Adrenal gland (tissue), 12 donors: ENCODE data around the gene RELL2. TPM values are rescaled to one million over a fixed set of nuclear protein-coding genes. Genes with fewer than 3 reads are reported as not detected.
"Not testable (repeated sequence)": the region's sequence is repeated elsewhere in the genome, so short reads cannot be mapped to it uniquely, and the experiment has no call there.

Experiments used
- DNase-seq, 7 donors: peaks; one replicate each; pipeline ENCODE4 v3.0.0-alpha.2; 2019 to 2020
- H3K27ac ChIP-seq, 5 donors: fragments of 200-600 bp; sonication (generic) in 4 of 5; 1 replicate in 3 of 5; 2 replicates in 2 of 5; pipeline versions ENCODE4 v1.5.1 to v1.8.0; 2016 to 2020; ENCODE audit warnings: mild to moderate bottlenecking in 1 of 5
- H3K27me3 ChIP-seq: fragments of 200-600 bp; 2 replicates; pipeline ENCODE4 v1.8.0; 2021
- H3K36me3 ChIP-seq, 2 donors: fragments of 200-600 bp; replicated peaks in 1 of 2; 1 replicate in 1 of 2; 2 replicates in 1 of 2; pipeline versions ENCODE4 v1.5.1 to v1.8.0; 2018 to 2022
- H3K4me1 ChIP-seq, 2 donors: fragments of 200-600 bp; replicated peaks in 1 of 2; 1 replicate in 1 of 2; 2 replicates in 1 of 2; pipeline versions ENCODE4 v1.5.1 to v1.8.0; 2018 to 2021
- H3K4me3 ChIP-seq, 4 donors: fragments of 200-600 bp; sonication (generic) in 3 of 4; one replicate each; pipeline ENCODE4 v1.5.1; 2016 to 2018
- H3K9me3 ChIP-seq, 3 donors: fragments of 200-600 bp; sonication (generic) in 1 of 3; replicated peaks in 1 of 3; 1 replicate in 2 of 3; 2 replicates in 1 of 3; pipeline versions ENCODE4 v1.5.1 to v1.8.0; 2016 to 2021
- POLR2A ChIP-seq, 2 donors: fragments of 450-650 bp; IDR thresholded peaks; one replicate each; pipeline ENCODE4 v1.6.1; 2017; ENCODE audit warnings: antibody characterized with exemption in 2 of 2, mild to moderate bottlenecking in 2 of 2, moderate library complexity in 1 of 2
- WGBS, 4 donors: extraction: QIAGEN DNeasy Blood & Tissue Kit in 2 of 4; methylation state at CpG; one replicate each; pipeline versions ENCODE4 v1.1.5 to v1.1.7; 2013 to 2017; 5-methylcytosine and 5-hydroxymethylcytosine counted together
- intact Hi-C, 2 donors: fragments of 100-400 bp; cut with DNase I; formaldehyde crosslinking; loops; one replicate each; pipeline versions ENCODE4 v1.14.1 to v1.15.0; 2022 to 2023
- polyA plus RNA-seq, 3 donors: library from polyadenylated mRNA; stranded (reverse); fragments of 200-250 nt in 2 of 3; fragments of 350-450 nt in 1 of 3; fragmentation: Illumina TruSeq in 1 of 3; extraction: RNeasy Lipid Tissue Mini Kit (QIAGEN cat#74804) in 1 of 3; gene quantifications; one replicate each; pipeline ENCODE4 v1.2.3, GENCODE V29; 2013 to 2014
- total RNA-seq, 9 donors: library from RNA; depleted of rRNA in 4 of 9; stranded (reverse); fragments of >200 nt in 4 of 9; fragments of 120-200 nt in 1 of 9; fragmentation: NEBNext Ultra II Directional in 1 of 9; extraction: Animal tissue kit (Norgen Biotek cat#: 25700) in 1 of 9; gene quantifications; one replicate each; pipeline versions ENCODE4 v1.1.0 to v1.2.4, GENCODE V29; 2013 to 2023
- TF ChIP-seq, protein P1 (sequence below), 6 experiments: fragments of 450-650 bp in 4 of 6; fragments of 200-600 bp in 2 of 6; sonication (generic) in 1 of 6; IDR thresholded peaks; 1 replicate in 5 of 6; 2 replicates in 1 of 6; pipeline versions ENCODE4 v1.5.1 to v1.8.0; 2016 to 2021; ENCODE audit warnings: antibody characterized with exemption in 6 of 6, mild to moderate bottlenecking in 2 of 6, moderate library complexity in 1 of 6
- donor health status: healthy with polysubstance abuse.
- donor health status: Bipolar disorder and iron deficiency.
- donor health status: DM: yes; HTN: yes; CAD: no.
- donor health status: DM: no; HTN: no; CAD: no.
- donor health status: DM: no; HTN: no; CAD: no.
- donor health status: DM: yes; HTN: yes; CAD: no.

The RELL2 gene
- total and polyA plus RNA-seq, 12 donors = 2.3 to 37.6 (median 7.7) TPM

DNA sequence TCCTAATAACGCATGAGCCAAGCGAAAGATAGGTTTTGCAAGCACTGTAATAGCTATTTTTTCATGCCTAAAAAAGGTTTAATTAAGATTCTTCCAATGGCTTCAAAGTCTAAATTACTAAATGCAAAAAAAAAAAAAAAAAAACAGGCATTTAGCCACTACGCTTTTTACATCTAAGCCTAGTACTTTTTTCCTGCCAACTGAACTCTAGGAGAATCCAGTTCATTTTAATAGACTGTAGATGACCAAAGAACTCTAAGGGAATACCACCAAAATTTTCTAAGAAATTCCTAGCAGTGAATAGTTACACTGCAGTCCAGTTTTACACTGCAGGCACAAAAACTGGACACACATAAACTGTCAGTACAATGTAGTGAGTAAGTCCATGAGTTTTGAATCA, 27.8 kb upstream of the RELL2 start:
- no peak overlapping the region for H3K27ac ChIP-seq
- 94 to 97% (median 96%) methylated on average over 3 of the region's 3 CpGs for WGBS, 4 donors
- H3K9me3 ChIP-seq = no peaks in the 10 kb centered on the region
- H3K27me3 ChIP-seq = no peaks in the 10 kb centered on the region
- H3K4me3 ChIP-seq = no peak overlapping the region
- no peak for DNase-seq
- H3K4me1 ChIP-seq = peaks cover 0 to 36% of the 10 kb centered on the region in 2 donors
- no peaks in the 10 kb centered on the region for H3K36me3 ChIP-seq
- TF ChIP-seq, protein P1, sequence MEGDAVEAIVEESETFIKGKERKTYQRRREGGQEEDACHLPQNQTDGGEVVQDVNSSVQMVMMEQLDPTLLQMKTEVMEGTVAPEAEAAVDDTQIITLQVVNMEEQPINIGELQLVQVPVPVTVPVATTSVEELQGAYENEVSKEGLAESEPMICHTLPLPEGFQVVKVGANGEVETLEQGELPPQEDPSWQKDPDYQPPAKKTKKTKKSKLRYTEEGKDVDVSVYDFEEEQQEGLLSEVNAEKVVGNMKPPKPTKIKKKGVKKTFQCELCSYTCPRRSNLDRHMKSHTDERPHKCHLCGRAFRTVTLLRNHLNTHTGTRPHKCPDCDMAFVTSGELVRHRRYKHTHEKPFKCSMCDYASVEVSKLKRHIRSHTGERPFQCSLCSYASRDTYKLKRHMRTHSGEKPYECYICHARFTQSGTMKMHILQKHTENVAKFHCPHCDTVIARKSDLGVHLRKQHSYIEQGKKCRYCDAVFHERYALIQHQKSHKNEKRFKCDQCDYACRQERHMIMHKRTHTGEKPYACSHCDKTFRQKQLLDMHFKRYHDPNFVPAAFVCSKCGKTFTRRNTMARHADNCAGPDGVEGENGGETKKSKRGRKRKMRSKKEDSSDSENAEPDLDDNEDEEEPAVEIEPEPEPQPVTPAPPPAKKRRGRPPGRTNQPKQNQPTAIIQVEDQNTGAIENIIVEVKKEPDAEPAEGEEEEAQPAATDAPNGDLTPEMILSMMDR (IDR thresholded peaks at IDR 0.05) = no peak
- no peak for TF ChIP-seq POLR2A (IDR thresholded peaks at IDR 0.05)
- intact Hi-C loops = no loop called here

DNA sequence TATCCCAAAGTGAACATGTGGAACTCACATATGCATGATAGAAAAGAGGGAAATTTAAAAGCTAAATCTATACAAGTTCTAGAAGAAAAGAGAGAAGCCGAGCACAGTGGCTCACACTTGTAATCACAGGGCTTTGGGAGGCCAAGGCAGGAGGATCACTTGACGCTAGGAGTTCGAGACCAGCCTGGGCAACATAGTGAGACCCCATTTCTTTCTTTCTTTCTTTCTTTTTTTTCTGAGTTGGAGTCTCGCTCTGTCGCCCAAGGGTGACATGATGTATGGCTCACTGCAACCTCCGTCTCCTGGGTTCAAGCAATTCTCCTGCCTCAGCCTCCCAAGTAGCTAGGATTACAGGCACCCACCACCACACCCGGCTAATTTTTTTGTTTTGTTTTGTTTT, 26.9 kb upstream of the RELL2 start:
- H3K9me3 ChIP-seq, intact Hi-C loops, DNase-seq, H3K27me3 ChIP-seq, H3K36me3 ChIP-seq, H3K4me3 ChIP-seq, H3K27ac ChIP-seq: not testable (repeated sequence)
- 95 to 99% (median 97%) methylated on average over 7 of the region's 7 CpGs for WGBS, 4 donors
- peaks cover 0 to 27% of the 10 kb centered on the region in 2 donors for H3K4me1 ChIP-seq

DNA sequence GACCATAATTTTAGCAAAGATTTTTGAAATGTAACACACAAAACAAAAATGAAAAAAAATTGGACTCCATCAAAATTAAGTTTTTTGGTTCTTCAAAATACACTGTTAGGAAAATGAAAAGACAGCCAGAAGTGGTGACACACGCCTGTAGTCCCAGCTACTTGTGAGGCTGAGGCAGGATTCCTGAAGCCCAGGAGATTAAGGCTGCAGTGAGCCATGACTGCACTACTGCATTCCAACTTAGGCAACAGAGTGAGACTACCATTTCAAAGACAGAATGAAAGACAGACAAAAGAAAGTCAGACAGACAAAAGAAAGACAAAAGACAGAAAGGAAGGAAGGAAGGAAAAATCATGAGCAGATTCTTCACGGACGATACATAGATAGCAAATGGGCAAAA, 25.5 kb upstream of the RELL2 start:
- no peaks in the 10 kb centered on the region for H3K9me3 ChIP-seq
- 86 to 97% (median 93%) methylated on average over 3 of the region's 3 CpGs for whole genome bisulfite sequencing, 4 donors
- no peak for TF ChIP-seq POLR2A (IDR thresholded peaks at IDR 0.05)
- TF ChIP-seq, protein P1 (IDR thresholded peaks at IDR 0.05) = no peak
- intact Hi-C loops = no loop called here
- no peaks in the 10 kb centered on the region for H3K27me3 ChIP-seq
- peaks cover 0 to 21% of the 10 kb centered on the region in 2 donors for H3K4me1 ChIP-seq
- no peak overlapping the region for H3K27ac ChIP-seq
- no peak for DNase-seq
- H3K4me3 ChIP-seq = no peak overlapping the region
- H3K36me3 ChIP-seq = no peaks in the 10 kb centered on the region

DNA sequence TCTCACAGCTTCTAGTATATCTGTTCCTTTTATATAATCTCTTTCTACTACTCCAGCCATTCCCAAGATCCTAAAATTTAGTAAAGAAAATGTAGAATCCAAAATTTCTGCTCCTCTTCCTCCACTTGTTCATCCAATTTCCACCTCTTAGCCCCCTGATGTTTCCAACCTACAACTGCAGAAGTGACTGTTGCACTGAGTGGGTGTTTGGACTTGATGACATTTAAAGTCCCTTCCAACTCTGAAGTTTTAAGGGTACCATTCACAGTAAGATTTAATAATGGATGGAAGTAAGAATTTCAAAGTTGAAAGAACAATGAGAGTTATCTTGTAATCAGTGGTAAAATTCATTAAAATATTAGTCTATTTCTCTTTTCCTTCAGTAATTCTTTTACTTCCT, 23.5 kb upstream of the RELL2 start:
- Histone ChIP-seq H3K4me3 (no peak overlapping the region), H3K4me1 (peaks cover 13 to 23% of the 10 kb centered on the region in 2 donors), H3K27me3 (no peaks in the 10 kb centered on the region), H3K9me3 (no peaks in the 10 kb centered on the region), H3K27ac (no peak overlapping the region), H3K36me3 (no peaks in the 10 kb centered on the region)
- no peak for DNase-seq
- intact Hi-C loops = no loop called here
- TF ChIP-seq, protein P1 (IDR thresholded peaks at IDR 0.05) = no peak
- no peak for TF ChIP-seq POLR2A (IDR thresholded peaks at IDR 0.05)

DNA sequence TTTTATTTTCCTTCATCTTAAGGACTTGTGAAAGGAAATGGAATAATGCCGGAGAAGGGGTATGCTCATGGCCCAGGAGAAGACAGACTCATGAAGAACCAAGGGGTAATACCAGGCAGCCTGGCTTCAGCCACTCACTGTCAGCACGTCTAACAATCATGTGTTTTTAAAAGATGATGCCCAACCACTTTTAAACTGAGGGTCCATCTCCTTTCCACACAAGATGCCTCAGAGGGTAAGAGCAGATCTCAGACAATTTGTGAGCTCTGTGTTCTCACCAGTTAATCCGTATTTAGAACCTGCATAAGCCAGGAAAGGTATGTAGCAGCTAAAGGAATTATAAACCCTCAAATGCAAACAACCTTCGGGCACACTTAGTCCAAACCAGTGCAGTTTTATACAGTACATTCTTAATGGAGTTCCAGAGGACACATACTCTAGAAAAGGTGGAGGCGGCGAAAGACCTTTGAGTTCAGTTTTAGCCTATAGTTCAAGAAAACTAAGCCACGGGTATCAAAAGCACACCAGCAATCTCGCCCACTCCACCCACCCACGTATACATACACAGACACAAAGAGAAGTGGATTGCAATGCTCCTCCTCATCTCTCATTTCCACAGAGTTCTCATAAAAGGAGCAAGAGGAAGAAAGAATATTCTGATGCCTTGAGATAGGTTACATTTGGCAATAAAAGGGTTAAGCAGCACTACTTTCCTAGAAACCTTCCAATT, 20.6 kb upstream of the RELL2 start:
- peak overlapping the region in 2 of 5 donors; percentile 92 for H3K27ac ChIP-seq
- H3K27me3 ChIP-seq = no peaks in the 10 kb centered on the region
- TF ChIP-seq, protein P1 (IDR thresholded peaks at IDR 0.05) = no peak
- H3K9me3 ChIP-seq = no peaks in the 10 kb centered on the region
- H3K36me3 ChIP-seq = peaks cover 0 to 14% of the 10 kb centered on the region in 2 donors
- 65 to 74% (median 73%) methylated on average over 9 of the region's 9 CpGs for WGBS, 4 donors
- no peak for DNase-seq
- H3K4me1 ChIP-seq = peaks cover 13 to 29% of the 10 kb centered on the region in 2 donors
- H3K4me3 ChIP-seq = no peak overlapping the region
- intact Hi-C loops = no loop called here
